ENCODE results near the gene LOXL3.

GRCh38 chr2:74515981-74516633 is 37.6 kb downstream of the LOXL3 start:
- TF ChIP-seq EZH2 (IDR thresholded peaks at IDR 0.05; ENCODE audit: borderline replicate concordance) (peak; percentile 68), EZH2phosphoT487 (IDR thresholded peaks at IDR 0.05; ENCODE audit: low read depth, severe bottlenecking, unreplicated experiment) (peak; percentile 38)
- TF ChIP-seq, protein P1, sequence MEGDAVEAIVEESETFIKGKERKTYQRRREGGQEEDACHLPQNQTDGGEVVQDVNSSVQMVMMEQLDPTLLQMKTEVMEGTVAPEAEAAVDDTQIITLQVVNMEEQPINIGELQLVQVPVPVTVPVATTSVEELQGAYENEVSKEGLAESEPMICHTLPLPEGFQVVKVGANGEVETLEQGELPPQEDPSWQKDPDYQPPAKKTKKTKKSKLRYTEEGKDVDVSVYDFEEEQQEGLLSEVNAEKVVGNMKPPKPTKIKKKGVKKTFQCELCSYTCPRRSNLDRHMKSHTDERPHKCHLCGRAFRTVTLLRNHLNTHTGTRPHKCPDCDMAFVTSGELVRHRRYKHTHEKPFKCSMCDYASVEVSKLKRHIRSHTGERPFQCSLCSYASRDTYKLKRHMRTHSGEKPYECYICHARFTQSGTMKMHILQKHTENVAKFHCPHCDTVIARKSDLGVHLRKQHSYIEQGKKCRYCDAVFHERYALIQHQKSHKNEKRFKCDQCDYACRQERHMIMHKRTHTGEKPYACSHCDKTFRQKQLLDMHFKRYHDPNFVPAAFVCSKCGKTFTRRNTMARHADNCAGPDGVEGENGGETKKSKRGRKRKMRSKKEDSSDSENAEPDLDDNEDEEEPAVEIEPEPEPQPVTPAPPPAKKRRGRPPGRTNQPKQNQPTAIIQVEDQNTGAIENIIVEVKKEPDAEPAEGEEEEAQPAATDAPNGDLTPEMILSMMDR (IDR thresholded peaks at IDR 0.05; ENCODE audit: poor library complexity) = no peak

All from hepatocyte (in vitro differentiated cells).